Measurements from ENCODE around the gene ODAD3. TPM values are rescaled to one million over a fixed set of nuclear protein-coding genes. Genes with fewer than 3 reads are reported as not detected.

The ODAD3 gene
- total and polyA plus RNA-seq, 10 of the 15 experiments (the other 5 are each of a cell fraction or from before 2014, with no cell fraction given) = 0.11 to 0.39 (median 0.28) TPM; not detected in 7

DNA sequence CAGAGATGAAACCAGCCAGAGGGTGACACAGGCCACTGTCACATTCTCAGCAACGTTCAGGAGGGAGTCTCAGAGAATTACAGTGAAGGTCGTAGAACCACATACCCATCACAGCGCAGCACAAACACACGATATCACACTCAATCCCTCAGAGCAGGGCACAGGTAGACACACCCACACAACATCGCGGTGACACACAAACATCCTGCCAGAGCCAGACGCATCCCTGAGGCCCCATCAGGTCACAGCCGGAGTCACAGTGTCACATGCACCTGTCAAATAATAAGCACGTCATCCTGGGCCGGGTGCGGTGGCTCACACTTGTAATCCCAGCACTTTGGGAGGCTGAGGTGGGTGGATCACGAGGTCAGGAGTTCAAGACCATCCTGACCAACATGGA is 28.5 kb upstream of the ODAD3 start (continued):
- TF ChIP-seq ZNF384 (IDR thresholded peaks at IDR 0.05; ENCODE audit: borderline replicate concordance, low read depth, low read length) = no peak
- no peak for TF ChIP-seq SREBF2 (IDR thresholded peaks at IDR 0.05; ENCODE audit: low read length)
- TF ChIP-seq ESRRA (IDR thresholded peaks at IDR 0.05; ENCODE audit: low read length) = no peak

- no peak overlapping the region for H3K9ac ChIP-seq (ENCODE audit: control insufficient read depth, insufficient read depth, low read length)
- FAIRE-seq = no peak
- no peak overlapping the region for H3K4me2 ChIP-seq (ENCODE audit: control insufficient read depth, insufficient read depth)
- no peak overlapping the region for H3K27ac ChIP-seq (ENCODE audit: control insufficient read depth, insufficient read depth)
- H3K36me3 ChIP-seq (ENCODE audit: control insufficient read depth in 2 of 2, insufficient read depth in 2 of 2, low read length in 1 of 2) = no peaks in the 10 kb centered on the region
- in situ Hi-C loops (cut with MboI) (no loop called here), intact Hi-C loops (cut with micrococcal nuclease; ENCODE audit: unreplicated experiment) (no loop called here)
- no peaks in the 10 kb centered on the region for H3K79me2 ChIP-seq (ENCODE audit: control insufficient read depth, insufficient read depth, low read length)
- POLR2A ChIA-PET = no interaction called here
- WGBS (ENCODE audit: insufficient coverage, insufficient replicate concordance, low lambda C conversion rate, missing lambda C conversion rate) = 44% methylated on average over 2 of the region's 2 CpGs
- TF ChIP-seq JUND (IDR thresholded peaks at IDR 0.05; ENCODE audit: low read depth, low read length) (no peak), ZBTB40 (IDR thresholded peaks at IDR 0.05; ENCODE audit: borderline replicate concordance) (no peak), IRF3 (IDR thresholded peaks at IDR 0.05) (no peak), TCF3 (IDR thresholded peaks at IDR 0.05; ENCODE audit: borderline replicate concordance, insufficient read depth, low read depth, low read length) (no peak), MYC (IDR thresholded peaks at IDR 0.05; ENCODE audit: insufficient read depth, insufficient read length, insufficient replicate concordance, low read length, severe bottlenecking) (no peak), RUNX3 (IDR thresholded peaks at IDR 0.05; ENCODE audit: low read length) (no peak), BMI1 (IDR thresholded peaks at IDR 0.05; ENCODE audit: borderline replicate concordance) (no peak)
- no peak overlapping the region for H2AFZ ChIP-seq (ENCODE audit: control insufficient read depth, low read depth, low read length)
- no peaks in the 10 kb centered on the region for H4K20me1 ChIP-seq (ENCODE audit: control insufficient read depth, insufficient read depth)
- RAD21 ChIA-PET (ENCODE audit: unreplicated experiment) = interaction anchor here (0.7 kb wide), 1 partner anchor 25 kb away, joined by 3 read pairs; no protein-coding TSS in a partner anchor
- CTCF ChIA-PET = interaction anchor here (0.6 to 1.6 kb wide), 3 partner anchors 10 to 78 kb away, joined by 3 to 5 read pairs (median 3); no protein-coding TSS in a partner anchor
- no peak for DNase-seq (ENCODE audit: low read depth, low spot score)
- no peaks in the 10 kb centered on the region for H3K27me3 ChIP-seq (replicated peaks in 1 of 2; ENCODE audit: control insufficient read depth in 2 of 2, insufficient read depth in 2 of 2, low read length in 1 of 2)
- SMC1A ChIA-PET (ENCODE audit: uncharacterized antibody, unreplicated experiment) = no interaction called here
- no TSS peak for BruUV-seq (replicated peaks)
- no peaks in the 10 kb centered on the region for H3K9me3 ChIP-seq (replicated peaks; ENCODE audit: control insufficient read depth, insufficient read depth, low read length)
- H3K4me3 ChIP-seq = no peak overlapping the region
- ATAC-seq = no peak
- H3K4me1 ChIP-seq (ENCODE audit: control insufficient read depth, insufficient read depth, low read length) = no peaks in the 10 kb centered on the region; the same call in 1 of the 2 replicates
Measured at GRCh38 chr19:11461453-11461852, 26.5 kb upstream of the ODAD3 start.

Data from GM12878 (cell line).